ENCODE measurements around the gene SEPTIN5. TPM values are rescaled to one million over a fixed set of nuclear protein-coding genes. Genes with fewer than 3 reads are reported as not detected.

The SEPTIN5 gene
- total RNA-seq, 1 donor from 2014 or later: 197 TPM

DNA sequence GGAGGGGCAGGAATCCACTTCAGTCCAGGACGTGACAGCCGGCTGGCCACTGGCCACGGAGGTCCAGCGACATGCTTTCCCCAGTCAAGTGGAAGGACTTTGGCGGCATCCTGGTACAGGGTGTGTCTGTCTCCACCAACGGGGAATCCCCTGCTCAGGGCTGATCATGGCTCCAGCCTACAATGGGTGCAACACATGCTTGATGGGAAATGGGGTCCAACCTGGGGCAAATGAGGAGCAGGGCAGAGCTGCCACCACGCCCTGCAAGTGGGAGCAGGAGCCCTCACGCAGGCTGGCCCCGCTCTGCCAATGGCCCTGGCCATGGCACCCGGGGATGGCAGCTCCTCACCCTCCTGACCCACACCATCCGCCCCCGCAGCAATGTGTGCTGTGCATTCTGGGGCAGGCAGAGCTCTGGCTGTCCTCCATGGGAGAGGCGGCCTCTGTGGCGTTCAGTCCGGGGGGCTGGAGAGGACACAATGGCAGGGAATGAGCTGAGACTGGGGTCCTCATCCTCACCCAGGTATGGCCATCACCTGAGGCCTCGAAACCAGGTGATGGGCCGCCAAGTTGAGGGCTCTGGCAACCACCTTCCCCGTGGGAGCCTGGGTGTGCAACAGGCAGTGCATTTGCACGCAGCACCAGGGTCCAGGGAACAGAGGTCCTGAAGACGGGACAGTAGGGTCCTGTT lies 5.8 kb upstream of the SEPTIN5 start:
- H3K27ac Mint-ChIP-seq (ENCODE audit: unreplicated experiment): no peak overlapping the region
- no peaks in the 10 kb centered on the region for H3K9me3 Mint-ChIP-seq (ENCODE audit: low read depth)
- no peak overlapping the region for H3K4me3 Mint-ChIP-seq (ENCODE audit: unreplicated experiment)
- peaks cover 3% of the 10 kb centered on the region for H3K4me1 Mint-ChIP-seq (ENCODE audit: low read depth)
- no peaks in the 10 kb centered on the region for H3K27me3 Mint-ChIP-seq (ENCODE audit: low read depth)
- TF ChIP-seq, protein P1, sequence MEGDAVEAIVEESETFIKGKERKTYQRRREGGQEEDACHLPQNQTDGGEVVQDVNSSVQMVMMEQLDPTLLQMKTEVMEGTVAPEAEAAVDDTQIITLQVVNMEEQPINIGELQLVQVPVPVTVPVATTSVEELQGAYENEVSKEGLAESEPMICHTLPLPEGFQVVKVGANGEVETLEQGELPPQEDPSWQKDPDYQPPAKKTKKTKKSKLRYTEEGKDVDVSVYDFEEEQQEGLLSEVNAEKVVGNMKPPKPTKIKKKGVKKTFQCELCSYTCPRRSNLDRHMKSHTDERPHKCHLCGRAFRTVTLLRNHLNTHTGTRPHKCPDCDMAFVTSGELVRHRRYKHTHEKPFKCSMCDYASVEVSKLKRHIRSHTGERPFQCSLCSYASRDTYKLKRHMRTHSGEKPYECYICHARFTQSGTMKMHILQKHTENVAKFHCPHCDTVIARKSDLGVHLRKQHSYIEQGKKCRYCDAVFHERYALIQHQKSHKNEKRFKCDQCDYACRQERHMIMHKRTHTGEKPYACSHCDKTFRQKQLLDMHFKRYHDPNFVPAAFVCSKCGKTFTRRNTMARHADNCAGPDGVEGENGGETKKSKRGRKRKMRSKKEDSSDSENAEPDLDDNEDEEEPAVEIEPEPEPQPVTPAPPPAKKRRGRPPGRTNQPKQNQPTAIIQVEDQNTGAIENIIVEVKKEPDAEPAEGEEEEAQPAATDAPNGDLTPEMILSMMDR (IDR thresholded peaks at IDR 0.05): no peak
- no peaks in the 10 kb centered on the region for H3K36me3 Mint-ChIP-seq (ENCODE audit: low read depth)
- DNase-seq (ENCODE audit: low spot score): peak; percentile 91

DNA sequence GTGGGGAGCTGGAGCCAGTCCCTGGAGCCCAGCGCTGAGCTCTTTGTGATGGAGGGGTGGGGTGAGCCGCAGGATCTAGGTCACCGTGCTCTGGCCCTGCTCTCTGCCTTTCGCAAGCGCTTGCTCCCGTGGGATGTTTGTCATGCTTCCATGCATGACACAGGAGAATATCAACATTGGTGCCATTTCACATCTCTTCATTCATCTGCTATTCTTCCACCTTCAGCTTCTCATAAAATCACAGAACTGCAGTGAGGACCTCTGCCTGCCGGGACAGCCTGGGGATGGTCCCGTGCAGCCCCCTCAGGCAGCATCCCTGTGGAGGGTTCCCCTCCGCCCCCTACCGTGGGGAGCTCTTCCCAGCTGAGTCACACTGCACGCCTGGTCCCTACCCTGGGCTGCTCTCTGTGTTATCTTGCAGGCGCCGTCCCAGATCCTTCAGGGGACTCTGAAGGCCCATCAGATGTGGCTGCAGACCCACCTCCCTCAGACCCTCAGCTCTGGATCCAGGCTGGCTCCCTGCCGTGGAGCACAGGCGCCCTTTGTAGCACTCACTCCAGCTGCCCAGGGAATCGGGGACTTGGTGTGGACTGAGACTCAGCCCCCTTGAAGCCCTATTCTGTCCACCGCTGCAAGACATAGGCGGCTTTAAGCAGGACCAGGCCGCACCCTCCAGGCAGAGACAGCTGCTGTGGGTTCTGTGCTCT lies 5.1 kb upstream of the SEPTIN5 start:
- no peaks in the 10 kb centered on the region for H3K27me3 Mint-ChIP-seq (ENCODE audit: low read depth)
- TF ChIP-seq, protein P1 (IDR thresholded peaks at IDR 0.05): no peak
- DNase-seq (ENCODE audit: low spot score): no peak
- no peaks in the 10 kb centered on the region for H3K9me3 Mint-ChIP-seq (ENCODE audit: low read depth)
- no peak overlapping the region for H3K4me3 Mint-ChIP-seq (ENCODE audit: unreplicated experiment)
- no peak overlapping the region for H3K27ac Mint-ChIP-seq (ENCODE audit: unreplicated experiment)
- H3K36me3 Mint-ChIP-seq (ENCODE audit: low read depth): no peaks in the 10 kb centered on the region
- H3K4me1 Mint-ChIP-seq (ENCODE audit: low read depth): peaks cover 7% of the 10 kb centered on the region

DNA sequence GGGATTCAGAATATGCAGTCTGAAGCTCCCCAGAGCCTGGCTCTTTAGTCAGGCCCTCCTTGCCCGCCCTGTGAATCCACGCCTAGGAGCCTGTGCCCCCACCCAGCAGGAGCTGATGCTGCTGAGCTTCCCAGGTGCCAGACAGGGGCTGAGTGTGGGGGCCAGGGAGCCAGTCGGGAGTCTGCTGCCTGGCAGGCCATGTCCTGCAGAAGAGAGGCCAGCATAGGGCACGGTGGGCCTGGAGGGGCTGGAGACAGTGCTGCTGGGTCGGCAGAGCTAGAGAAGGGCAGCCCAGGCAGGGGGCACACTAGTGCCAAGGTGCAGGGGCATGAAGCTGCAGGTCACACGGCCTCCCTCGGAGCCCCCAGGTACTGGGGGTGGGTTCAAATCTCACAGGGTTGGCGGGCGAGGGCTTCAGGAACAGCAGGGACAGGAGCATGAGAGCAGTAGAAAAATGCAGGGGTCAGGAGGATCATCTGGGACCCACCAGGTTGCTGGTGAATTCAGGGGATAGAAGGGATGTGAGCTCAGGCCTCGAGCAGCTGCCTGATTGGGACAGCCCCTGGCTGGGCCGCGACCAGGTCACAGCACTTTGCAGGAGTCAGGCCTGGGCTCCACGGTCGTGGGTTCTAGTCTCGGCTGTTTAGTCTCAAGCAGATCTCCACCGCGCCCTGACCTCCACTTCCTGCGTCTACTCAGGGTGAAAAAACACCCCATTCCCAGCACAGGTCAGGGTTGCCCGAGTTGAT lies 4.1 kb upstream of the SEPTIN5 start:
- TF ChIP-seq, protein P1 (IDR thresholded peaks at IDR 0.05): no peak
- peaks cover 7% of the 10 kb centered on the region for H3K4me1 Mint-ChIP-seq (ENCODE audit: low read depth)
- H3K36me3 Mint-ChIP-seq (ENCODE audit: low read depth): no peaks in the 10 kb centered on the region
- H3K9me3 Mint-ChIP-seq (ENCODE audit: low read depth): no peaks in the 10 kb centered on the region
- H3K27me3 Mint-ChIP-seq (ENCODE audit: low read depth): no peaks in the 10 kb centered on the region
- H3K27ac Mint-ChIP-seq (ENCODE audit: unreplicated experiment): no peak overlapping the region
- H3K4me3 Mint-ChIP-seq (ENCODE audit: unreplicated experiment): no peak overlapping the region
- no peak for DNase-seq (ENCODE audit: low spot score)

DNA sequence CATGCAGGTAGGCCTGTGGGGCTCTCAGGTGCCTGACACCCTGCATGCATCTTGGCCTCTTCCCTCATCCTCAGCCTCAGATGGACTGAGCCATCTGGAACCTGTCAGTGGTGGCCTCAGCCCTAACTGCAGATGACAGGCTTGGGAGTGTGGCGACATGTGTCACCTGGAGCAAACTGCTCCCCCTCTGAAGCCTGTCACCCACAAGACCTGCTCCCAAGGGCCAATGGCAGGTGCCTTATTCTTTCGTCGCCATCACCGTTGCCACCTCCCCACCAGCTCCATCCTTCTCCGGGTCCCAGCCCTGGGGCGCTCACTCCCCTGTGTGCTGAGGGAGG lies 3.6 kb upstream of the SEPTIN5 start:
- Mint-ChIP-seq H3K36me3 (ENCODE audit: low read depth) (no peaks in the 10 kb centered on the region), H3K4me1 (ENCODE audit: low read depth) (peaks cover 11% of the 10 kb centered on the region), H3K4me3 (ENCODE audit: unreplicated experiment) (no peak overlapping the region), H3K27me3 (ENCODE audit: low read depth) (no peaks in the 10 kb centered on the region), H3K27ac (ENCODE audit: unreplicated experiment) (no peak overlapping the region), H3K9me3 (ENCODE audit: low read depth) (no peaks in the 10 kb centered on the region)
- DNase-seq (ENCODE audit: low spot score): no peak
- TF ChIP-seq, protein P1 (IDR thresholded peaks at IDR 0.05): no peak

DNA sequence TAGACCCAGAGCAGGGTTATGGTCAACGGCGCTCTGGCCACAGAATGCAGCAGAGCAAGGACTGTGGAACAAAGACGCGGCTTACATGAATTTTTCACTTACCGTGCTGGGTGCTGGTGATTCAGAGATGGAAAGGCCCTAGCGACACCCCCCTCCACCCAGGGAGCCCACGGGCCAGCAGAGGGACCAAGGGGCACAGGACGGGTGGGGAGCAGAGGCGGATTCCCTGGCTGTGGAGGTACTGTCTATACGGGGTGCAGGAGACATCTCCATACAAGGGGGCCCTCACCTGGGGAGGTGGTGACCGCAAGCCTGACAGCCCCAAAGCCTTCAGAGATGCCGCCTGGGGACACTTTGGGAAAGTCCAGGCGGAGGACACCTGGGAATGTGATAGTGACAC lies 1.1 kb upstream of the SEPTIN5 start:
- no peak for DNase-seq (ENCODE audit: low spot score)
- Mint-ChIP-seq H3K27me3 (ENCODE audit: low read depth) (no peaks in the 10 kb centered on the region), H3K9me3 (ENCODE audit: low read depth) (no peaks in the 10 kb centered on the region), H3K4me1 (ENCODE audit: low read depth) (peaks cover 32% of the 10 kb centered on the region), H3K36me3 (ENCODE audit: low read depth) (no peaks in the 10 kb centered on the region), H3K27ac (ENCODE audit: unreplicated experiment) (no peak overlapping the region), H3K4me3 (ENCODE audit: unreplicated experiment) (peak overlapping the region; percentile 70)
- TF ChIP-seq, protein P1 (IDR thresholded peaks at IDR 0.05): no peak
